HG03457 (cell line): ENCODE measurements around the gene NF2.

Experiments used
- ATAC-seq: cut with Tn5 transposase; IDR thresholded peaks from one replicate; pipeline ENCODE4 v1.9.1; 2021; ENCODE audit warnings: moderate number of reproducible peaks; ENCODE audit not compliant: unreplicated experiment

NF2 gene

GRCh38 chr22:29718949-29719898 lies 115.8 kb downstream of the NF2 start:
- ATAC-seq = no peak

- no peak for ATAC-seq
Measured at GRCh38 chr22:29719899-29720645, 116.6 kb downstream of the NF2 start, which contains the start of gene CABP7. CABP7 (plus strand) TSS chr22:29720003; CDS start chr22:29720425, 422 bp downstream.

GRCh38 chr22:29720811-29721323 lies 117.4 kb downstream of the NF2 start:
- no peak for ATAC-seq

GRCh38 chr22:29722151-29722550 lies 118.7 kb downstream of the NF2 start:
- no peak for ATAC-seq

GRCh38 chr22:29722587-29722986 lies 119.2 kb downstream of the NF2 start:
- no peak for ATAC-seq

- ATAC-seq = no peak
Measured at GRCh38 chr22:29723766-29724165, 120.3 kb downstream of the NF2 start.

GRCh38 chr22:29724843-29725242 lies 121.4 kb downstream of the NF2 start:
- no peak for ATAC-seq

GRCh38 chr22:29726106-29726505 lies 122.7 kb downstream of the NF2 start:
- no peak for ATAC-seq

- ATAC-seq = no peak
Measured at GRCh38 chr22:29726512-29727130, 123.2 kb downstream of the NF2 start.

GRCh38 chr22:29727131-29727523 lies 123.7 kb downstream of the NF2 start:
- no peak for ATAC-seq

GRCh38 chr22:29729161-29729560 lies 125.7 kb downstream of the NF2 start:
- ATAC-seq = no peak

- ATAC-seq = no peak
Measured at GRCh38 chr22:29731058-29731850, 127.8 kb downstream of the NF2 start.

- ATAC-seq = no peak
Measured at GRCh38 chr22:29732883-29733282, 129.4 kb downstream of the NF2 start.

GRCh38 chr22:29733362-29734201 lies 130.1 kb downstream of the NF2 start:
- no peak for ATAC-seq

- ATAC-seq = no peak
Measured at GRCh38 chr22:29734406-29734805, 131.0 kb downstream of the NF2 start.

- ATAC-seq = no peak
Measured at GRCh38 chr22:29734838-29735237, 131.4 kb downstream of the NF2 start.

- ATAC-seq = no peak
Measured at GRCh38 chr22:29735416-29735815, 132.0 kb downstream of the NF2 start.

- ATAC-seq = no peak
Measured at GRCh38 chr22:29737251-29738117, 134.1 kb downstream of the NF2 start.
